NCI-H2029 treated with DMSO at 0.1 percent for 48 hours (cell line): Measurements from ENCODE around the gene ZCCHC14.

Experiments used
- DNase-seq: peaks from one replicate; lab custom pipeline; 2025; lab: John Stamatoyannopoulos, UW

The ZCCHC14 gene

GRCh38 chr16:87361916-87362619, 130.8 kb downstream of the ZCCHC14 start:
- DNase-seq = no peak

GRCh38 chr16:87360862-87361610, 131.8 kb downstream of the ZCCHC14 start:
- DNase-seq = no peak

- no peak for DNase-seq
Observed at GRCh38 chr16:87359121-87359520, 133.7 kb downstream of the ZCCHC14 start.

- no peak for DNase-seq
Observed at GRCh38 chr16:87358696-87359095, 134.1 kb downstream of the ZCCHC14 start.

GRCh38 chr16:87358250-87358649, 134.6 kb downstream of the ZCCHC14 start:
- DNase-seq = no peak

GRCh38 chr16:87356491-87356853, 136.4 kb downstream of the ZCCHC14 start:
- no peak for DNase-seq
